HL-60 (cell line): Measurements from ENCODE around the gene TRPC4AP.

ENCODE experiments used
- GABPA ChIP-seq: IDR thresholded peaks from 2 replicates; pipeline ENCODE4 v1.6.1; 2012; ENCODE audit warnings: low read depth
- POLR2AphosphoS5 ChIP-seq: IDR thresholded peaks from 2 replicates; pipeline ENCODE4 v1.6.1; 2012; ENCODE audit warnings: low read depth
- TF ChIP-seq, protein P1 (sequence below): IDR thresholded peaks from one replicate; pipeline ENCODE4 v1.5.1; 2011; ENCODE audit warnings: low read length, control low read depth, inconsistent platforms; ENCODE audit not compliant: insufficient read depth

DNA sequence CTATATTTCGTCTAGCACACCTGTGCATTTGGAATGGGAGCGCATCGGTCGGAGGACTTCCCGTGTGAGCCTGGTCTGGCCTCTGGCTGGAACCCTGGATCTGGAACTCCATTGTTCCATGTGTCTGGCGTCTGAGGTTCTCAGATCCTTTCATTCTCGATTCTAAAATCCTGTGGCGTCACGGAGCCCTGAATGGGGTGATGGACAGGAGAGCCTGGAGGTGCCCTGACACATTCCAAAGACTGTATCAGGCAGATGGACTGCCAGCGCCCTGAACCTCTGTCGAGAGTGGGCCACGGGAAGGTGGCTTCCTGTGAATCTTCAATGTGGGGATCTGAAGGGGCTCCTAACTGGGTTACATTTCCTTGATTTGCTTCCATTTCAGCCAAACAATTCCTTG, 116.3 kb downstream of the TRPC4AP start:
- TF ChIP-seq, protein P1, sequence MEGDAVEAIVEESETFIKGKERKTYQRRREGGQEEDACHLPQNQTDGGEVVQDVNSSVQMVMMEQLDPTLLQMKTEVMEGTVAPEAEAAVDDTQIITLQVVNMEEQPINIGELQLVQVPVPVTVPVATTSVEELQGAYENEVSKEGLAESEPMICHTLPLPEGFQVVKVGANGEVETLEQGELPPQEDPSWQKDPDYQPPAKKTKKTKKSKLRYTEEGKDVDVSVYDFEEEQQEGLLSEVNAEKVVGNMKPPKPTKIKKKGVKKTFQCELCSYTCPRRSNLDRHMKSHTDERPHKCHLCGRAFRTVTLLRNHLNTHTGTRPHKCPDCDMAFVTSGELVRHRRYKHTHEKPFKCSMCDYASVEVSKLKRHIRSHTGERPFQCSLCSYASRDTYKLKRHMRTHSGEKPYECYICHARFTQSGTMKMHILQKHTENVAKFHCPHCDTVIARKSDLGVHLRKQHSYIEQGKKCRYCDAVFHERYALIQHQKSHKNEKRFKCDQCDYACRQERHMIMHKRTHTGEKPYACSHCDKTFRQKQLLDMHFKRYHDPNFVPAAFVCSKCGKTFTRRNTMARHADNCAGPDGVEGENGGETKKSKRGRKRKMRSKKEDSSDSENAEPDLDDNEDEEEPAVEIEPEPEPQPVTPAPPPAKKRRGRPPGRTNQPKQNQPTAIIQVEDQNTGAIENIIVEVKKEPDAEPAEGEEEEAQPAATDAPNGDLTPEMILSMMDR: no peak
- TF ChIP-seq POLR2AphosphoS5 (no peak), GABPA (no peak)
